ENCODE measurements around the gene CTNNA1.

GRCh38 chr5:138980441-138980840, 227.2 kb downstream of the CTNNA1 start:
- TF ChIP-seq CTCF (IDR thresholded peaks at IDR 0.05), result no peak
- no peak for TF ChIP-seq POLR2A (IDR thresholded peaks at IDR 0.05)

All from right lobe of liver (tissue), 4 donors.